Measurements from ENCODE around the gene RAB5A. TPM values are rescaled to one million over a fixed set of nuclear protein-coding genes. Genes with fewer than 3 reads are reported as not detected.

RAB5A gene
- total and polyA plus RNA-seq, 2 of the 4 experiments (the other 2 are of a cell fraction) = 33.3 to 46.4 TPM

- Histone ChIP-seq H3K23ac (ENCODE audit: low read depth, low read length) (no peak overlapping the region), H2BK15ac (ENCODE audit: low read depth, low read length) (no peak overlapping the region), H2AK9ac (replicated peaks; ENCODE audit: low read depth, low read length, poor library complexity) (no peak overlapping the region), H2AK5ac (ENCODE audit: low read depth, low read length) (no peak overlapping the region), H2BK20ac (ENCODE audit: low read depth, low read length) (no peak overlapping the region), H2BK120ac (ENCODE audit: low read depth, low read length) (no peak overlapping the region), H3K18ac (ENCODE audit: low read depth, low read length) (no peak overlapping the region), H4K20me1 (ENCODE audit: insufficient read depth, low read length) (peaks cover 63% of the 10 kb centered on the region), H3K14ac (replicated peaks; ENCODE audit: low read depth, low read length) (no peak overlapping the region), H3K9ac (ENCODE audit: low read depth, low read length) (no peak overlapping the region), H3K56ac (ENCODE audit: extremely low read depth, insufficient read depth, low read length) (no peak overlapping the region), H2AFZ (replicated peaks; ENCODE audit: low read length, poor library complexity) (no peak overlapping the region), H2BK5ac (ENCODE audit: low read depth, low read length, poor library complexity, severe bottlenecking) (no peak overlapping the region), H3K9me1 (ENCODE audit: insufficient read depth, low read length) (0 out of 2 replicates have a peak, but pooled peaks cover 4% of the 10 kb centered on the region), H4K5ac (ENCODE audit: low read depth, low read length) (no peak overlapping the region), H3K4ac (ENCODE audit: low read depth, low read length) (no peak overlapping the region), H3K4me1 (ENCODE audit: control insufficient read depth, insufficient read depth, low read length) (peaks cover 3% of the 10 kb centered on the region), H3K4me3 (ENCODE audit: insufficient read depth, low read depth, low read length) (no peak overlapping the region), H3K36me3 (ENCODE audit: control insufficient read depth, insufficient read depth, low read length) (peaks cover 13% of the 10 kb centered on the region), H3K27ac (ENCODE audit: insufficient read depth, low read length) (no peak overlapping the region), H4K91ac (ENCODE audit: insufficient read depth, low read depth, low read length) (no peak overlapping the region), H3K4me2 (ENCODE audit: low read depth, low read length) (no peak overlapping the region), H3K9me3 (ENCODE audit: control insufficient read depth, insufficient read depth, low read length) (no peaks in the 10 kb centered on the region), H3K27me3 (ENCODE audit: control insufficient read depth, insufficient read depth, low read length) (no peaks in the 10 kb centered on the region), H3K79me1 (ENCODE audit: low read depth in 1 of 2, low read length in 2 of 2) (peaks cover 14 to 57% of the 10 kb centered on the region in 2 experiments), H4K8ac (ENCODE audit: low read depth in 2 of 2, low read length in 2 of 2) (no peak overlapping the region)
- DNase-seq (no peak), ATAC-seq (ENCODE audit: low read depth) (no peak)
- intact Hi-C loops (cut with micrococcal nuclease) = loop anchor here (5.0 kb wide), 2 partner anchors 70 to 220 kb away; partner anchors contain the start of gene SGO1
- ChIA-PET CTCF (interaction anchor here (1.0 kb wide), 1 partner anchor 11 kb away, joined by 3 read pairs; no protein-coding TSS in a partner anchor), POLR2A (ENCODE audit: unreplicated experiment) (no interaction called here)
- BruUV-seq (replicated peaks) = no TSS peak
- WGBS, 2 experiments (ENCODE audit: extremely low coverage in 2 of 2, insufficient read length in 1 of 2) = 100% methylated on average over 2 of the region's 6 CpGs; no CpG with 5 or more reads in 1 of the 2 experiments
- dilution Hi-C loops (cut with HindIII; ENCODE audit: low sequenced_read_pairs, unreplicated experiment) = no loop called here
- no peak for TF ChIP-seq RAD21 (IDR thresholded peaks at IDR 0.05; ENCODE audit: low read length)
- TF ChIP-seq MAFK (IDR thresholded peaks at IDR 0.05; ENCODE audit: low read depth, low read length) = no peak
- TF ChIP-seq CEBPB (IDR thresholded peaks at IDR 0.05; ENCODE audit: low read depth, low read length) = no peak
- no peak for TF ChIP-seq ELK1 (IDR thresholded peaks at IDR 0.05; ENCODE audit: borderline replicate concordance, low read depth, low read length)
- TF ChIP-seq SMC3 (IDR thresholded peaks at IDR 0.05; ENCODE audit: low read depth, low read length) = no peak
- TF ChIP-seq NFE2L2 (IDR thresholded peaks at IDR 0.05; ENCODE audit: low read depth, low read length) = no peak
- no peak for TF ChIP-seq CTCF (conservative IDR thresholded peaks at IDR 0.05; ENCODE audit: low read depth, low read length)
- no peak for TF ChIP-seq POLR2A (IDR thresholded peaks at IDR 0.05; ENCODE audit: low read depth, low read length)
- TF ChIP-seq MAZ (IDR thresholded peaks at IDR 0.05; ENCODE audit: borderline replicate concordance, low read depth, low read length) = no peak
- no peak for TF ChIP-seq CHD1 (IDR thresholded peaks at IDR 0.05; ENCODE audit: low read depth, low read length)
- no peak for TF ChIP-seq MXI1 (IDR thresholded peaks at IDR 0.05; ENCODE audit: borderline replicate concordance, low read depth, low read length)
- TF ChIP-seq BHLHE40 (IDR thresholded peaks at IDR 0.05; ENCODE audit: low read depth, low read length) = no peak
- in situ Hi-C loops (cut with MboI; ENCODE audit: low sequenced_read_pairs) = no loop called here
Observed at GRCh38 chr3:19967208-19967607, 20.3 kb downstream of the RAB5A start.

All from IMR-90 (cell line).